NCI-H1417 (cell line): Measurements from ENCODE around the gene IRF2BP1.

Source experiments
- DNase-seq, 3 experiments: peaks; one replicate each; lab custom pipeline; 2025; lab: John Stamatoyannopoulos, UW

The IRF2BP1 gene

GRCh38 chr19:45885556-45886426 is at the start of gene IRF2BP1:
Gene IRF2BP1, minus strand, starts transcription at chr19:45886141. Its CDS starts 367 bp downstream, at chr19:45885774.
- peak; percentile 91 to 94 (median 93) for DNase-seq

GRCh38 chr19:45935267-45935666 is 49.3 kb upstream of the IRF2BP1 start:
- DNase-seq, result no peak

GRCh38 chr19:45934551-45935230 is 48.8 kb upstream of the IRF2BP1 start:
- DNase-seq, result no peak

GRCh38 chr19:45933759-45934158 is 47.8 kb upstream of the IRF2BP1 start:
- no peak for DNase-seq

- DNase-seq, result no peak
Observed at GRCh38 chr19:45931055-45931454, 45.1 kb upstream of the IRF2BP1 start.

GRCh38 chr19:45929247-45929646 is 43.3 kb upstream of the IRF2BP1 start:
- DNase-seq, result no peak

- DNase-seq, result peak; percentile 91 to 99 (median 96)
Observed at GRCh38 chr19:45927565-45928261, 41.8 kb upstream of the IRF2BP1 start.

GRCh38 chr19:45924891-45925447 is 39.0 kb upstream of the IRF2BP1 start:
- DNase-seq, result no peak

- DNase-seq, result no peak
Observed at GRCh38 chr19:45922281-45922680, 36.3 kb upstream of the IRF2BP1 start.

- no peak for DNase-seq
Observed at GRCh38 chr19:45920458-45920857, 34.5 kb upstream of the IRF2BP1 start.

GRCh38 chr19:45919678-45920077 is 33.7 kb upstream of the IRF2BP1 start:
- no peak for DNase-seq

GRCh38 chr19:45918721-45919120 is 32.8 kb upstream of the IRF2BP1 start:
- no peak for DNase-seq

GRCh38 chr19:45917421-45918091 is 31.6 kb upstream of the IRF2BP1 start:
- no peak for DNase-seq

- no peak for DNase-seq
Observed at GRCh38 chr19:45913874-45914830, 28.2 kb upstream of the IRF2BP1 start, which contains the start of gene NANOS2. Gene NANOS2, minus strand, starts transcription at chr19:45914778. Its CDS starts 85 bp downstream, at chr19:45914693.

GRCh38 chr19:45911291-45911690 is 25.4 kb upstream of the IRF2BP1 start:
- DNase-seq, result no peak

GRCh38 chr19:45908956-45909355 is 23.0 kb upstream of the IRF2BP1 start:
- no peak for DNase-seq

- no peak for DNase-seq
Observed at GRCh38 chr19:45906221-45906620, 20.3 kb upstream of the IRF2BP1 start.

- DNase-seq, result no peak
Observed at GRCh38 chr19:45905011-45905410, 19.1 kb upstream of the IRF2BP1 start.

- peak; percentile 98 to 99 (median 99) for DNase-seq
Observed at GRCh38 chr19:45902651-45903625, 17.0 kb upstream of the IRF2BP1 start.
